Measurements from ENCODE around the gene CCDC188.

DNA sequence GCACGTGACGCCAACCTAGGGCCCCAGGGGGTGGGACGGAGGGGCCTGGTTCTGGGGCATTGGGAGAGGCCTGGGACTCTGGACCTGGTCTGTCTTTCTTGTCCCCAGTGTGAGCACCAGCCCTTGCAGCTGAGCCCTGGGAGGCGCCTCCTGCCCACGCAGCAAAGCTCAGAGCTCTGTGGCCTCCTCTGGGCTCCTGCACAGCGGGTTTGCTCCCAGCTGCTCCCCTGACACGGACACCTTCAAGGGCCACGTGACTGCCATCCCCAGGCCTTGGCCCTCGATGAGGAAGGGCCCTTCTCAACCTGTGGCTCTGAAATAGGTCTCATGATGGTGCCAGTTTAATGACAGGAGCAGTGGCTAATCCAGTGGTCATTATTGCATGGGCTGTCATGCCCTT is 31.5 kb upstream of the CCDC188 start:
- TF ChIP-seq CTCF (IDR thresholded peaks at IDR 0.05) (no peak), POLR2A (IDR thresholded peaks at IDR 0.05) (no peak), POLR2AphosphoS5 (IDR thresholded peaks at IDR 0.05) (no peak), EP300 (IDR thresholded peaks at IDR 0.05) (no peak)
